ENCODE data around the gene RASL12. TPM values are rescaled to one million over a fixed set of nuclear protein-coding genes. Genes with fewer than 3 reads are reported as not detected.
"Not testable (repeated sequence)": the region's sequence is repeated elsewhere in the genome, so short reads cannot be mapped to it uniquely, and the experiment has no call there.

The RASL12 gene
- total RNA-seq, 2 donors from 2014 or later, result 27.2 TPM

GRCh38 chr15:65100442-65100841 is 32.7 kb upstream of the RASL12 start:
- Histone ChIP-seq H3K4me1 (ENCODE audit: control insufficient read depth, insufficient read depth, low read length) (no peaks in the 10 kb centered on the region), H3K27ac (ENCODE audit: low read depth, low read length) (no peak overlapping the region), H3K36me3 (ENCODE audit: control insufficient read depth, insufficient read depth, low read length) (peaks cover 31% of the 10 kb centered on the region), H3K27me3 (ENCODE audit: control insufficient read depth, insufficient read depth, low read length, poor library complexity, severe bottlenecking) (no peaks in the 10 kb centered on the region), H3K4me3 (ENCODE audit: low read length) (no peak overlapping the region), H3K9me3 (ENCODE audit: control insufficient read depth, low read length) (no peaks in the 10 kb centered on the region), H3K9ac (ENCODE audit: extremely low read depth, low read length, poor library complexity, severe bottlenecking) (no peak overlapping the region)
- peak; percentile 33 for DNase-seq
- TF ChIP-seq CTCF (conservative IDR thresholded peaks at IDR 0.05), result no peak
- Mint-ChIP-seq H3K4me1 (peaks cover 4% of the 10 kb centered on the region), H3K27ac (no peak overlapping the region), H3K4me3 (no peak overlapping the region), H3K9me3 (no peaks in the 10 kb centered on the region), H3K36me3 (ENCODE audit: low read depth) (peaks cover 21% of the 10 kb centered on the region), H3K27me3 (ENCODE audit: insufficient read depth) (peaks cover 3% of the 10 kb centered on the region)
- 89% methylated on average over 7 of the region's 7 CpGs; no CpG with 5 or more reads in 1 of the 2 experiments for WGBS, 2 experiments (ENCODE audit: insufficient coverage in 1 of 2, insufficient read length in 1 of 2)

- not testable (repeated sequence) for H3K27ac Mint-ChIP-seq; H3K9me3 Mint-ChIP-seq; H3K9me3 ChIP-seq (ENCODE audit: control insufficient read depth, low read length); H3K27ac ChIP-seq (ENCODE audit: low read depth, low read length); H3K4me1 Mint-ChIP-seq; H3K4me1 ChIP-seq (ENCODE audit: control insufficient read depth, insufficient read depth, low read length); H3K27me3 ChIP-seq (ENCODE audit: control insufficient read depth, insufficient read depth, low read length, poor library complexity, severe bottlenecking); H3K9ac ChIP-seq (ENCODE audit: extremely low read depth, low read length, poor library complexity, severe bottlenecking); H3K4me3 Mint-ChIP-seq; H3K27me3 Mint-ChIP-seq (ENCODE audit: insufficient read depth); H3K4me3 ChIP-seq (ENCODE audit: low read length)
- peak; percentile 3 for DNase-seq
- WGBS, 2 experiments (ENCODE audit: insufficient coverage in 1 of 2, insufficient read length in 1 of 2), result 94 to 100% methylated on average over 9 to 10 of the region's 10 CpGs
- peaks cover 28% of the 10 kb centered on the region for H3K36me3 ChIP-seq (ENCODE audit: control insufficient read depth, insufficient read depth, low read length)
- peaks cover 15% of the 10 kb centered on the region for H3K36me3 Mint-ChIP-seq (ENCODE audit: low read depth)
Measured at GRCh38 chr15:65099801-65100200, 32.0 kb upstream of the RASL12 start.

- no peak for TF ChIP-seq CTCF (conservative IDR thresholded peaks at IDR 0.05)
- no peaks in the 10 kb centered on the region for H3K9me3 ChIP-seq (ENCODE audit: control insufficient read depth, low read length)
- no peaks in the 10 kb centered on the region for H3K9me3 Mint-ChIP-seq
- H3K27me3 ChIP-seq (ENCODE audit: control insufficient read depth, insufficient read depth, low read length, poor library complexity, severe bottlenecking), result no peaks in the 10 kb centered on the region
- peak; percentile 4 for DNase-seq
- H3K4me1 ChIP-seq (ENCODE audit: control insufficient read depth, insufficient read depth, low read length), result no peaks in the 10 kb centered on the region
- H3K4me3 ChIP-seq (ENCODE audit: low read length), result no peak overlapping the region
- peaks cover 28% of the 10 kb centered on the region for H3K36me3 ChIP-seq (ENCODE audit: control insufficient read depth, insufficient read depth, low read length)
- no peak overlapping the region for H3K27ac ChIP-seq (ENCODE audit: low read depth, low read length)
- peaks cover 4% of the 10 kb centered on the region for H3K4me1 Mint-ChIP-seq
- no peak overlapping the region for H3K27ac Mint-ChIP-seq
- H3K9ac ChIP-seq (ENCODE audit: extremely low read depth, low read length, poor library complexity, severe bottlenecking), result no peak overlapping the region
- H3K4me3 Mint-ChIP-seq, result no peak overlapping the region
- peaks cover 3% of the 10 kb centered on the region for H3K27me3 Mint-ChIP-seq (ENCODE audit: insufficient read depth)
- WGBS, 2 experiments (ENCODE audit: insufficient coverage in 1 of 2, insufficient read length in 1 of 2), result 90 to 97% methylated on average over 5 of the region's 5 CpGs
- H3K36me3 Mint-ChIP-seq (ENCODE audit: low read depth), result peaks cover 15% of the 10 kb centered on the region
Measured at GRCh38 chr15:65099336-65099735, 31.5 kb upstream of the RASL12 start.

- H3K4me3 Mint-ChIP-seq, result no peak overlapping the region
- no peak overlapping the region for H3K27ac Mint-ChIP-seq
- H3K27me3 ChIP-seq (ENCODE audit: control insufficient read depth, insufficient read depth, low read length, poor library complexity, severe bottlenecking), result no peaks in the 10 kb centered on the region
Measured at GRCh38 chr15:65097651-65098263, 30.0 kb upstream of the RASL12 start.

More at GRCh38 chr15:65097651-65098263, 30.0 kb upstream of the RASL12 start:
- DNase-seq, result peak; percentile 20
- peaks cover 28% of the 10 kb centered on the region for H3K36me3 ChIP-seq (ENCODE audit: control insufficient read depth, insufficient read depth, low read length)
- no peaks in the 10 kb centered on the region for H3K9me3 ChIP-seq (ENCODE audit: control insufficient read depth, low read length)
- H3K9ac ChIP-seq (ENCODE audit: extremely low read depth, low read length, poor library complexity, severe bottlenecking), result no peak overlapping the region
- no peak overlapping the region for H3K4me3 ChIP-seq (ENCODE audit: low read length)
- H3K4me1 Mint-ChIP-seq, result peaks cover 4% of the 10 kb centered on the region
- H3K36me3 Mint-ChIP-seq (ENCODE audit: low read depth), result peaks cover 15% of the 10 kb centered on the region
- WGBS, 2 experiments (ENCODE audit: insufficient coverage in 1 of 2, insufficient read length in 1 of 2), result 97 to 100% methylated on average over 5 to 7 of the region's 7 CpGs
- TF ChIP-seq CTCF (conservative IDR thresholded peaks at IDR 0.05), result no peak
- no peaks in the 10 kb centered on the region for H3K9me3 Mint-ChIP-seq
- no peaks in the 10 kb centered on the region for H3K4me1 ChIP-seq (ENCODE audit: control insufficient read depth, insufficient read depth, low read length)
- H3K27ac ChIP-seq (ENCODE audit: low read depth, low read length), result no peak overlapping the region
- no peaks in the 10 kb centered on the region for H3K27me3 Mint-ChIP-seq (ENCODE audit: insufficient read depth)

Measured in endodermal cell (in vitro differentiated cells).